ENCODE data around the gene MYO5C.
"Not testable (repeated sequence)": the region's sequence is repeated elsewhere in the genome, so short reads cannot be mapped to it uniquely, and the experiment has no call there.

MYO5C gene

GRCh38 chr15:52308446-52309153, 13.0 kb upstream of the MYO5C start:
- DNase-seq, result no peak

GRCh38 chr15:52307847-52308246, 12.2 kb upstream of the MYO5C start:
- no peak for DNase-seq

GRCh38 chr15:52306270-52306669, 10.7 kb upstream of the MYO5C start:
- no peak for DNase-seq

DNA sequence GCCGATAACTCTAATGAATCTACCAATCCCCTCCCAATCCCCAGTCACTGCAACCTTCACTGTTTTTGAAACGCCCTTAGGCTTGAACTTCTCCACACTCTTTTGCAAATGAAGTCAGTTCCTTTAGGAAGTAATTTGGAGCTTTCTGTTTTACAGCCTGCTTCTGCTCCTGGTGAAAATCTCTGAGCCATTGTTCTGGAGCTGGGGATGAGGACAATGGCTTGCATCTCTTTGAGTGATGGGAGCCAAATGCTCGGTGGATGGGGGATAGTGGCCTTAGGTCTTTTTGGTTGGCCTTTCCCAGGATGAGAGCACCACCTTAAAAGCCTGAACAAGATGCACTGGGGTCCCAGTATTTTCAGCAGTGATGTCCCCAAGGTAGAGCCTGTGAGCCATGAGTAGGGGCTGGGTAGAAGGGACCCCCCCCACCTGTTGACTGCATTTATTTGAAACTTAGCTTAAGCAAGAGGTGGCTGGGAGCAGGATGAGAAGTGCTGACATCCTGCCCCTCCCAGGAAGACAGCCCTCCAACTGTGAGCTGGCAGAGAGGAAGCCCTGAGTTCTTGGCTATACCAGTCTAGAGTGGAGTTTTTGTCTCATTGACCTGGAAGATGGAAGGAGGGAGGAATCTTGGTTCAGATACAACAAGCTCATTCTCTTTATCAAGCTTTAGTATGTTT, 7.6 kb upstream of the MYO5C start:
- DNase-seq, result no peak

DNA sequence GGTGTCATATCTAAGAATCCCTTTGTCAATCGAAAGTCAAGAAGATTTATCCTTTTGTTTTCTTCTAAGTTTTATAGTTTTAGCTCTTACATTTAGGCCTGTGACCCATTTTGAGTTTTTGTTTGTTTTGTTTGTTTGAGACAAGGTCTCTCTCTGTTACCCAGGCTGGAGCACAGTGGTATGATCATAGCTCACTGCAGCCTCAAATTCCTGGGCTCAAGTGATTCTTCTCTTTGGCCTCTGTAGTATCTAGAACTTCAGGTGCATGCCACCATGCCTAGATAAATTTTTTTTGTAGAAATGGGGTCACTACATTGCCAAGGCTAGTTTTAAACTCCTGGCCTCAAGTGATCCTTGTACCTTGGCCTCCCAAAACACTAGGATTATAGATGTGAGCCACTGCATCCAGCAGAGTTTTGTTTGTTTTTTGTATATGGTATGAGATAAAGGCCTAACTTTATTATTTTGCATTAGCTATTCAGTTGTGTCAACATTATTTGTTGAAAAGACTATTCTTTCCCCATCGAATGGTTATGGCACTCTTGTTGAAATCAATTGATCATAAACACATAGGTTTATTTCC, 5.8 kb upstream of the MYO5C start:
- DNase-seq, result no peak

DNA sequence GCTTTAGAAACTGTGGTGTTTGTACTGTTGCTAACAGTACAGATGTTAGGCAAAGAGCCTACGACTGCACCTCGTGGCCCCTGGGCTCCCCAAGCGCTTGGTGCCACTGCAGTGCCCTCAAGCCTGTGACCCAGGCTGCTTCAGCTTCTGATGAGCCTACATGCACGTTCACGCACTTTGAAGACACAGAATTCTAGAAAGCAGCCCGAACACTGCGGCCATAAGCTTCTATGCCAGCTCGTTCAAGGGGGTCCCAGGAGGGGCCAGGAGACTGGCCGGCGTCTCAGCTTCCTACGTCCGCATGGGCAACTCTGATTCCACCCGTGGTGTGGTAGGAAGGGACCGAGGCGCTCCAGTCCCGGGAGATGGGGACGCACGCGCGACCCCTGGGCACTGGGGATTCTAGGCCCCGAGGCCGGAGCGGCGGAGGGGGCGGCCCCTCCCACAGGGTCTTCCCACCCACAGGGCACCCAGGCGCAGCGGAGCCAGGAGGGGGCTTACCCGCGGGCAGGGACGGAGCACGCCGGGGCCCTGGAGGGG, 653 bp downstream of the MYO5C start:
- DNase-seq, result peak in 1 of 14 donors; percentile 64

- DNase-seq, result peak in 1 of 14 donors; percentile 53
Observed at GRCh38 chr15:52292780-52293392, 2.7 kb downstream of the MYO5C start.

GRCh38 chr15:52291204-52291603, 4.4 kb downstream of the MYO5C start:
- DNase-seq, result no peak

DNA sequence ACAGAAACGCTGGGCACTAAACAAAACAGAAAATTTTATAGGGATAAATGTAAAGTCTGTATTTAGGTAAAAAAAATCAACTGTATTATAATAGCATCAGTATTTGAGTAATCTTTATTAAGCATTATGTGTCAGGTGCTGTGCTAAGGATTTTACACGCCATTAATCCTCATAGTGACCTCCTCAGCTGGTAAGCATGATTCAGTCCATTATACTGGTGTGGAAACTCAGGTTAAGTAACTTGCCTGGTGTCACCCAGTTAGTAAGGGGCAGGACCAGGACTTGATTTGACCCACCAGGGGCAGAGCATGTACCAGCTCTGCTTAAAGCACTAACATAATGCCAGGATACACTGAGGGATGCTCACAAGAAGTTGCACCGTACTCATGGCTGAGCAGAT, 4.8 kb downstream of the MYO5C start:
- no peak for DNase-seq

DNA sequence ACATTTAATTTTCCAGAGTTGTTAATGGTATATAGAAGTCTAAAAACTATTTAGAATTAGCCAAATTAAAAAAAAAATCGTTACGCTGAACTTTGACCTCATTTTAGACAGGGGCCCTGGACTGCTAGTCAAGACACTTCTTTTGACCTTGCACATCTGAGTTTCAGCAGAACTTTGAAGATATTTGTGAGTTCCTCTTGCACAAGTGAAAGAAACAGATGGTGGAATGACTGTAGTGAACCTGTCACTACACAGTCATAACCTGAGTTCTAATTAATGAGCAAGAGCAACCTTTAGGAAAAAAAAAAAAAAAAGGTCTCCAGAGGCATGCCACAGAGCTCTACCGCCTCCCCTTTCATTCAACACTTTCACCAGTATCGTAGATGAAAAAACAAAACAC, 5.3 kb downstream of the MYO5C start:
- DNase-seq, result no peak

GRCh38 chr15:52289629-52290081, 5.9 kb downstream of the MYO5C start:
- DNase-seq, result peak in 9 of 14 donors; percentile 9 to 85 (median 58)

- DNase-seq, result no peak
Observed at GRCh38 chr15:52288986-52289385, 6.6 kb downstream of the MYO5C start.

DNA sequence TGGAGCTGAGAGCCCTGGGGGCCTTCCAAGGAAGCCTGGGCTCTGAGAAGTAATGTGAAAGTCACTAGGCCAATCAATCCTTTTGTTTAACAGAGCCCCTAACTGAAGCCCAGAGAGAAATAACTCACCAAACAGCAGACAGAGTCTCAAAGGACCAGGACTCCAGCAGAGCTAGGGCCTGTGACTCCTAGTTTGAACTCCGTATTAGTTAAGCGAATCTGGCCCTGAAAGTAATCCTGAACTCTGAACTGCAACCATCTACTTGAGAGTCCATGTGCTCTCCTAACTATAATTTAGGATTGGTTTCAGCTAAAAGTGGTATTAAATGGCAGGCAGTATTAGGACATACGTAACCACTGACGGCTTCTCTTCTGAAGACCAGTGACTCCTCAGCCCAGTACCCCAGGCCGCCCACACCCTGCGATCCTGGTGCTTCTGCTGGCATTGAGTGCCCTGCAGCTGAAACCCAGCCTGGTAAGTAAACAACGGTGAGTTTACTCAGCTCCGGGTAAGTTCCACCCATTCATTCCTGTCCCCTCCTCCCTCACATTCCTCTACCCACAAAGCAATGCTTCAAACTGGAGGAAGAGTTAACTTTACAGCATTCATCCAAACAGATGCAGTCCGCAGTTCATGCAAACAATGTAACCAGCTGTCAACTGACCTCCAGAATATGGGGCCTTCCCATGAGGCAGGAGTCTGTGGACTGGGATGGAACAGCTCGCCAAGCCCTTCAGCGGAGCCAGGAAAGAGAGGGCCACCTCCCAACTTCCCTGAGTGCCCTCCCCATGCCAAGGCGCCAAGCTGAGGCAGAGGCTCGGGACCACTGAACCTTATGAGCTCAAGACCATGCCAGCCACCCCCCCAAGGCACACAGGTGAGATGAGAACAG, 7.3 kb downstream of the MYO5C start:
- DNase-seq, result no peak

GRCh38 chr15:52287114-52287513, 8.5 kb downstream of the MYO5C start:
- DNase-seq, result no peak

DNA sequence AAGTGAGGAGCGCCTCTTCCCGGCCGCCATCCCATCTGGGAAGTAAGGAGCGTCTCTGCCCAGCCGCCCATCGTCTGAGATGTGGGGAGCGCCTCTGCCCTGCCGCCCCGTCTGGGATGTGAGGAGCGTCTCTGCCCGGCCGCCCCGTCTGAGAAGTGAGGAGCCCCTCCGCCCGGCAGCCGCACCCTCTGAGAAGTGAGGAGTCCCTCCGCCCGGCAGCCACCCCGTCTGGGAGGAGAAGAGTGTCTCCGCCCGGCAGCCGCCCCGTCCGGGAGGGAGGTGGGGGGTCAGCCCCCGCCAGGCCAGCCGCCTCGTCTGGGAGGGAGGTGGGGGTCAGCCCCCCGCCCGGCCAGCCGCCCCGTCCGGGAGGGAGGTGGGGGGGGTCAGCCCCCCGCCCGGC, 9.7 kb downstream of the MYO5C start:
- DNase-seq, result not testable (repeated sequence)

DNA sequence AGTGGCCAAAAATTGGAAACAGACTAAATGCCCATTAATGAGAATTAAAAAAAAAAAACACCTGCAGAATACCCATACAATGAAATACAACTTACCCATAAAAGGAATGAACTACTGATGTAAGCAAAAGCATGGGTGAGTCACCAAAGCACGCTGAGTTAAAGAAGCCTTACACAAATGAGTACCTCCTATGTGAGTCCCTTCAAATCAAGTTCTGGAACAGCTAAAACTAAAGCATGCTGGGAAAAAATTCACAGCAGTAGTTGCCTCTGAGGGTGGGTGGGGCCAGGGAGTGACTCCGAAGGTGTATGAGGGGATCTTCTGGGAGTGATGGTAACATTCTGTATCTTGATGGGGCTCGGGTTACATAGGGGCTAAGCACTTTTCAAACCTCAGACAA, 11.4 kb downstream of the MYO5C start:
- DNase-seq, result no peak

DNA sequence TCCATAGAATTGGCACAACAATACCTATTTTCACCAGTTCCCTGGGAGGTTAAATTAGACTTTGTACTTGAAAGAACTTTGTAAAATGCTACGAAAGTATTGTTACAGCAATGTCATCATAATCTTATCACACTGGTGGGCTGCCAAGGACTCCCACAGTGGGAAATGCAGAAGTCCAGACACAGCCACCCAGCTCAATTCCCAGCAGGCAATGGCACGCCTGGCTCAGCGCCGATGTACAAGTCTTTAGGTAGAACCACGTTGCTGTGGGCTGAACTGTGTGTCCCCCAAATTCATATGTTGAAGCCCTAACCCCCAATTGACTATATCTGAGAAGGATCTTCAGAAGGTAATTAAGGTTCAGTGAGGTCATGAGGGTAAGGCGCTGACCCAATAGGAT, 12.3 kb downstream of the MYO5C start:
- no peak for DNase-seq

DNA sequence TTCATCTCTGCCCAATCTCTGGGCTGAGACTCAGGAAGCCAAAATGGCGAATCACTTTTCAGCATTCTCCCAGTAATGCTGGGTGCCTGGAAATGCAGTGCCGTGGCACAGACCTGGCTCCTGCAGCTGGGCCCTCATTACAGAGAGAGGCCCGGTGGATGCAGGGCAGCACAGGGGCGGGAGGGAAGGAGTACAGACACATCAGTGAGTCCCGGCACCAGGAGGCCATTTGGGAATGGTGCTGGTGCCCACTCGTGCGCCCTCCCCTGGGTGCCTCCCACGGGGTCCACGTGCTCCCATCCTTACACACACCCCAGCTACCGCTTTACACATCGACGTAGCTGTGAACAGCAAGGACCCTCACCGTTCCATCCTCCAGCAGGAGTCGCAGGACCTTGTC, 13.2 kb downstream of the MYO5C start:
- no peak for DNase-seq

DNA sequence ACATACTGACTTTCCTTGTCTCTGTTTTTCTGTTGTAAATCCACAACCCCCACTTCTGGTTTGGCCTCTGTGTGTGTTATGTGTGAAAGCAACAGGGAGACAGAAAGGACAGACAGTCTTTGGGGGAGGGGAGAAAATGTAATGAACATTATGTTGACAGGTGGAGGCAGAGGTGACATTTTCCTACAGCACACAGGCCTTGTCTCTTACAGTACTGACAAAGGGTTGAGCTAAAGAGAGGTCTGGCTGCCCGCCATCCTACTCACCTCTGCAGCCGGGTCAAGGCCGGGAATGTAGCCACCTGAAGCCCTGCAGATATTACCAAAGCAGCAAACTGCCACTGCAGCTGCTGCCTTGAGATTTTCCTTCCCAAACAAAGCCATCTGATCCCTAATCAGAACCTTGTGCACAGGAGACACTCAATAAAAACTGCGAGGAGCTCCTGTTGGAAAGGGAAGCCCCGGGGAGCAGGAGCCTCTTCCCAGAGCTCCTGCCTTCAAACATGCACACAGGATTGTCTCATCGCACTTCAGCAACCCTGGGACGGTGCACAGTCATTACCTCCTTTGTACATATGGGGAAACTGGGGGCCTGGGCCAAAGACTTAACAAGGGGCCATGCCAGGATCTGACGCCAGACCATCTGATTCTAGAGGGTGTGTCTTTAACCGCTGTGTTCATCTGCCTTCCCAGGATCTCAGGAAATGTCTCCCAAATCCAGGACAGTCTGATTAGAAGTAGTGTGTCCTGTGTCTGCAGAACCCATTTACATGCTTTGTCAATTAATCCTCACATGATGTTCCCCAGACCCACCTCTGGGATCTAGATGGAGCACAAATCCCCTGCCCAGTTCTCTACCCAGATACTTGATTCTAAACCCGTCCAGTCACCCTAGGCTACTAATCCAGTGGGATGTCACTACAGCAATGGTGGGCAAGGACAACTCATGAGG, 14.2 kb downstream of the MYO5C start:
- peak in 1 of 14 donors; percentile 59 for DNase-seq

- peak in 1 of 14 donors; percentile 41 for DNase-seq
Observed at GRCh38 chr15:52280326-52281084, 15.1 kb downstream of the MYO5C start.
